HFFc6 (cell line): ENCODE results near the gene ARL2BP. TPM values are rescaled to one million over a fixed set of nuclear protein-coding genes. Genes with fewer than 3 reads are reported as not detected.

Source experiments
- DNase-seq: peaks from one replicate; pipeline ENCODE4 v3.0.0-alpha.2; 2018
- H3K27ac Mint-ChIP-seq: 2 replicates; pipeline ENCODE4 v1.8.0; 2020; ENCODE audit warnings: mild to moderate bottlenecking, mixed read lengths
- H3K27me3 Mint-ChIP-seq: 2 replicates; pipeline ENCODE4 v1.8.0; 2021; ENCODE audit warnings: mild to moderate bottlenecking, moderate library complexity, mixed read lengths; ENCODE audit not compliant: insufficient read depth
- H3K36me3 Mint-ChIP-seq: 2 replicates; pipeline ENCODE4 v1.8.0; 2021; ENCODE audit warnings: low read depth, mixed read lengths
- H3K4me1 Mint-ChIP-seq: 2 replicates; pipeline ENCODE4 v1.8.0; 2020; ENCODE audit warnings: low read depth, mixed read lengths
- H3K4me3 Mint-ChIP-seq: 2 replicates; pipeline ENCODE4 v1.8.0; 2020; ENCODE audit warnings: mild to moderate bottlenecking, moderate library complexity, mixed read lengths
- H3K9me3 Mint-ChIP-seq: 2 replicates; pipeline ENCODE4 v1.8.0; 2020; ENCODE audit warnings: mild to moderate bottlenecking, mixed read lengths
- total RNA-seq, 6 experiments: library from RNA; stranded (reverse); fragmentation: NEBNext Ultra II Directional; extraction: Animal tissue kit (Norgen Biotek cat#: 25700); gene quantifications; 2 replicates in 1 of 6; 3 replicates in 5 of 6; pipeline ENCODE4 v1.2.3, GENCODE V29; 2021
- TF ChIP-seq, protein P1 (sequence below): fragments of 200-600 bp; sonication (generic); IDR thresholded peaks from 2 replicates; pipeline ENCODE4 v1.5.0; 2021; ENCODE audit warnings: antibody characterized with exemption, mild to moderate bottlenecking

The ARL2BP gene
- total RNA-seq, 6 experiments from 2014 or later: 70.3 to 80.0 (median 76.7) TPM

DNA sequence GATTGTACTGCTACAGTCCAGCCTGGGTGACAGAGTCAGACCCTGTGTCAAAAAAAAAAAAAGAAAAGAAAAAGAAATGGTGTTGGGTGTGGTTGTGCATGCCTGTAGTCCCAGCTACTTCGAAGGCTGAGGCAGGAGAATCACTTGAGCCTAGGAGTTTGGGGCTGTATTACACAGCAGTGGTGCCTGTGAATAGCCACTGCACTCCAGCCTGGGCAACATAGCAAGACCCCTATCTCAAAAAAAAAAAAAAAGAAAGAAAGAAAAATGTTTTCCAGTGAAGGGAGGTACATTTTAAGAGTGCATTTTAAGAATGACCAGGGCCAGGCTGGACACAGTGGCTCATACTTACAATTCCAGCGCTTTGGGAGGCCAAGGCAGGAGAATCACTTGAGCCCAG, 6.3 kb downstream of the ARL2BP start:
- Mint-ChIP-seq H3K36me3 (peaks cover 23% of the 10 kb centered on the region), H3K4me1 (peaks cover under 1% of the 10 kb centered on the region; the same call in 1 of the 2 replicates), H3K4me3 (no peak overlapping the region), H3K9me3 (no peaks in the 10 kb centered on the region), H3K27ac (no peak overlapping the region), H3K27me3 (peaks cover 2% of the 10 kb centered on the region; the same call in 1 of the 2 replicates)
- TF ChIP-seq, protein P1, sequence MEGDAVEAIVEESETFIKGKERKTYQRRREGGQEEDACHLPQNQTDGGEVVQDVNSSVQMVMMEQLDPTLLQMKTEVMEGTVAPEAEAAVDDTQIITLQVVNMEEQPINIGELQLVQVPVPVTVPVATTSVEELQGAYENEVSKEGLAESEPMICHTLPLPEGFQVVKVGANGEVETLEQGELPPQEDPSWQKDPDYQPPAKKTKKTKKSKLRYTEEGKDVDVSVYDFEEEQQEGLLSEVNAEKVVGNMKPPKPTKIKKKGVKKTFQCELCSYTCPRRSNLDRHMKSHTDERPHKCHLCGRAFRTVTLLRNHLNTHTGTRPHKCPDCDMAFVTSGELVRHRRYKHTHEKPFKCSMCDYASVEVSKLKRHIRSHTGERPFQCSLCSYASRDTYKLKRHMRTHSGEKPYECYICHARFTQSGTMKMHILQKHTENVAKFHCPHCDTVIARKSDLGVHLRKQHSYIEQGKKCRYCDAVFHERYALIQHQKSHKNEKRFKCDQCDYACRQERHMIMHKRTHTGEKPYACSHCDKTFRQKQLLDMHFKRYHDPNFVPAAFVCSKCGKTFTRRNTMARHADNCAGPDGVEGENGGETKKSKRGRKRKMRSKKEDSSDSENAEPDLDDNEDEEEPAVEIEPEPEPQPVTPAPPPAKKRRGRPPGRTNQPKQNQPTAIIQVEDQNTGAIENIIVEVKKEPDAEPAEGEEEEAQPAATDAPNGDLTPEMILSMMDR: no peak
- DNase-seq: no peak

DNA sequence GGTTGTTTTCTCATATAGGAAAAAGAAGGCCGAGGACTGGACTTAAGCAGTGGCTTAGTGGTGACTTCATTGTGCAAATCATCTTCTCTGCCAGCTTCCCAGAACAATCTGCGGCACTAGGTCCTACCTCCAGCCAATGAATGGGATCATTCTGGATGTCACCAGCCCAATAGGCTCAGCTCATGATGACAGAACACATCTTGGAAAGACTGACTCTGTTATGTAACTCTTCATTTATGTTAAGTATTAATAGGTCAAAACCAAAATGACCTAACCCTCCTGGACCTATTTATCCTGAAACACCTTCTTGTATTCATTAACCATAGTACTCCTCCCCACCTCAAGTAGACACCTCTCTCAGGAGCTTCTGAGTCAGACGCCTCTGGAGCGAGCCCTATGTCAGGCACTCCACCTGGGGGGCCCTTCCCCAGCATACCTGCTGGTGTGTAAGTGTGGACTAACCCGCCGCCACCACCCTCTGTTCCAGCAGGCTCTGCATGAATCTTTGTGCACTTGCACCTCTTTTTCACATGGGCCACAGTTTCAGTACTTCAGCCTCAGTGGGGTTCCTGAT, 7.2 kb downstream of the ARL2BP start:
- DNase-seq: no peak
- Mint-ChIP-seq H3K36me3 (peaks cover 23% of the 10 kb centered on the region), H3K4me1 (no peaks in the 10 kb centered on the region), H3K4me3 (no peak overlapping the region), H3K27me3 (peaks cover 2% of the 10 kb centered on the region), H3K27ac (no peak overlapping the region), H3K9me3 (no peaks in the 10 kb centered on the region)
- TF ChIP-seq, protein P1: no peak

DNA sequence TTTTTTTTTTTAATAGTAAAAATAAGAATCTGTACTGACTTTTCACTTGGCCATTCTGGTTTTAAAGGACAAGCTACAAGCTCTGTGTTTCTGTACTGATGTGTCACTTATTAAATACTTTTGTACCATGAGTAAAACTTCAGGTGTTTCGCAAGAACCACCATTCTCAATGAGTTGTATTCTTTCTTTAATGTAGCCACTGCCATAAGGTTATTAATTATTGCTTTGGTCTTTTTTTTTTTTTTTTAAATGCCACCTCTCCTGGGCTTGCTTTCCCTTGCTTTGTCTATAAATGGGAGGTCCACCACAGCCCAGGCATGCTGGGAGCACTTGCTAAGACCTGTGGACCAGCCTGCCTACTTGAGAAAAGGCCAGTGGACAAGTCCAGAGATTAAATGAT, 8.4 kb downstream of the ARL2BP start:
- no peaks in the 10 kb centered on the region for H3K9me3 Mint-ChIP-seq
- TF ChIP-seq, protein P1: no peak
- H3K4me1 Mint-ChIP-seq: no peaks in the 10 kb centered on the region
- H3K36me3 Mint-ChIP-seq: peaks cover 20% of the 10 kb centered on the region
- no peak for DNase-seq
- no peak overlapping the region for H3K27ac Mint-ChIP-seq
- H3K27me3 Mint-ChIP-seq: peaks cover 2% of the 10 kb centered on the region
- H3K4me3 Mint-ChIP-seq: no peak overlapping the region

DNA sequence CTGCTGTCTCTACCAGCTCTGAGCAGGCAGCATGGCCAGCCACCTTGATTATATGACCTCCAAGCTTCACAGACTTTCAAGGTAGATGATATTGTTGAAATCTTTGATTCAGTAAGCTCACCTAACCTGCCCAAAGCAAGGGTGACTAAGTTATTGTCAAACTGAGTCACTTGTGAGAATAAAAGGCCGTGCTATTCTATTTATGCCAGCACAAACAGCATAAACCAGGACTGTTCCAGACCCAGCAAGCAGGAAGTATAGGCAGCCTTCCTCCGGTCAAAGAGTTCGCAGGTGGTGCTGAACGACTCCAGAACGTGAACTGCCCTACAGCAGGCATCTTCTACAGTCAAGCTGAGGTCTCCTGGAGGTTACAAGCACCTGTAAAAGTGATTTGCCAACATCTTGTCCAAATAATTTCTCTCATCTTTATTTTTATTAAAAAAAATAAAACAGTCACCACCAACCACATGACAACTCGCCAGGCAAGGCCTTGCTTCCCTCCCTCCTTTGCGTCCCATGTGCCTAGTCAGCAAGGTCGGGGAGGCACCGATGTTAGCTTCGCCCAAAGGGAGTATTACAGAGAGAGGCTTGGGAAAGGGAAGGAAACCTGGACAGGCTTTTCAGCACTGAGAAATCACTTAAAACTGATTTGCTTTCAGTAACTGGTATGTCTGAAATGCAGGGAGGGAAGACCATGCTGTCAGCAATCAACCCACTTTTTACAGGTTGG, 10.8 kb downstream of the ARL2BP start:
- H3K36me3 Mint-ChIP-seq: peaks cover 7% of the 10 kb centered on the region
- TF ChIP-seq, protein P1: no peak
- no peaks in the 10 kb centered on the region for H3K9me3 Mint-ChIP-seq
- no peak for DNase-seq
- H3K27ac Mint-ChIP-seq: no peak overlapping the region
- H3K4me1 Mint-ChIP-seq: peaks cover 11% of the 10 kb centered on the region
- no peak overlapping the region for H3K4me3 Mint-ChIP-seq
- peaks cover 2% of the 10 kb centered on the region for H3K27me3 Mint-ChIP-seq

DNA sequence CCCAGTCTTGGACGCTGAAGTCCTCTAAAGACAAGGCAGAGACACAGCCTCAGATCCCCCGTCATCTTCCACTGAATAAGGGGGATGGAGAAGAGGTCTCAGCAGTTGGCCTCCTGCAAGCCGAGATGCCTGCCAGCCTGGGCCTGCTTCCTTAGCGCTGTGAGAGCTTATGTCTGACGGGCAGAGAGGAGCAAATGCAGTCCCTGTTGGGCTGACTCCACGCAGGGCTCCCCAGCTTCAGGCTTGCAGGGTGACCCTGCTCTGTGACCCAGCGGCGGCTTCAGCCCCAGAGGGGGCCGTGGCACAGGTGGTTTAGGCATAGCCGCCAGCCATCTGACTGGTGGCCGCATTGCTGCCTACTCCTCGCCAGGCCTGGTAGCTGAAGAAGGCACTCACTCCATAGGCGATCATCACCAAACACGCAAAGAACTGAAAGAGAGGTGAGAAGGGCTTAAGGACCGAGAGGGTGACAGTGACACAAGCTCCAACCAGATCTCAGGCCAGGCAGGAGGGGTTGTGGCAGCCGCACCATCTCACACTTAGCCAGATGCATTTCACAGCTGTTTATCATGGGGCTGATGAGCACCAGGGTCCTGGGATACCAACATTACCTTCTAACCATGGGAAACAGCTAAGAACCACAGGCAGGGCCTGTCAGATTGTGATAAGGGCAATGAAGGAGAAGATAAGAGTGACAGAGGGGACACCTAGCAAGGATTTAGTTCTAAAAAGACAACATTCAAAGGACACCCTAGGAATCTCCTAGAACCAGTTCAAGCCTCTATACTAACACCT, 11.7 kb downstream of the ARL2BP start:
- TF ChIP-seq, protein P1: no peak
- DNase-seq: no peak
- H3K9me3 Mint-ChIP-seq: no peaks in the 10 kb centered on the region
- H3K27me3 Mint-ChIP-seq: peaks cover 5% of the 10 kb centered on the region
- peaks cover 13% of the 10 kb centered on the region for H3K4me1 Mint-ChIP-seq
- no peak overlapping the region for H3K4me3 Mint-ChIP-seq
- no peak overlapping the region for H3K27ac Mint-ChIP-seq
- H3K36me3 Mint-ChIP-seq: peaks cover 7% of the 10 kb centered on the region
